ENCODE results near the gene HECW1. TPM values are rescaled to one million over a fixed set of nuclear protein-coding genes. Genes with fewer than 3 reads are reported as not detected.
A peak's percentile ranks its signal among the peaks of the same experiment; 100 is the strongest.

Gene HECW1
- total and polyA plus RNA-seq, 11 donors = 0.23 TPM; not detected in 10

DNA sequence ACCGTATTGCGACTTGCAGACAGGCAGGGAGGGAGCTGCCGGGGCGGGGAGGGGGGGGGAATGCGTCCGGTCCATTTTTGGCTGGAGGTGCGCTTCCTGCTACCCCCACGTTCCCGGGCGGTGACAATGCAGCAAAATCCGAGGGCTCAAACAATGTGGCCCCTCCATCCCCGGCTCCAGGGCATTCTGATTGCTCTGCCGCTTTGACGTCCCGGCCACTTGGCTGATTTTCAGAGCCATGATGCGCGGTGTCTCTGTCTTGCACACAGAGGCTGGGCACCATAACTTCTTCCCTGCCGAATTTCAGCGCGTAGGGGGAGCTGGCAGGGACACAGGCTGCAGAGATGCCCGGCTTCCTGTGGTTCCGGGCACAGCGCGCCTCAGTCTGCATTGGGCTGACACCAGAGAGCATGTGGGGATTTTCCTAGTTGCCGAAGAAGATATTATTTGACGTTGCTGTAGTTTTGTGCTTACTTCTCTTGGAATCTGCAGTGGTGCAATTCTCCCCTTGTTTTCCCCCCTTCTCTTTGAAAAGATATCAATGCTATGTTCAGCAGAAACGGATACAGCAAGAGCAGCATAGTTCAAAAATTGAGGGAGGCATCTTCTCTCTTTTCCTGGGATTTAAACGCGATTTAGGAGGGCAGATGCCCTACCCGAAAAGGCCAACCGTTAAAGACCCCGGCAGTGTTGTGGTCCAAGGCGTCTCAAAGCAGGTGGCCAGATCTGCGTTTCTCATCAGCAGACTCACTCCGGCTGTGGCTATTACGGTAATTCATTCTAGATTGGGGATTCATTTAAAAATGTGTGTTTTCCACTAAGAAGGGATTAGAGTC lies 1.4 kb downstream of the HECW1 start:
- peaks cover 12 to 97% (median 65%) of the 10 kb centered on the region in 9 donors for H3K27me3 ChIP-seq
- ATAC-seq (no peak), DNase-seq (no peak)
- H3K36me3 ChIP-seq = no peaks in the 10 kb centered on the region
- no peak for TF ChIP-seq POLR2A (IDR thresholded peaks at IDR 0.05)
- no peak for TF ChIP-seq CTCF (IDR thresholded peaks at IDR 0.05)
- WGBS, 4 donors = 9 to 17% (median 12%) methylated on average over 29 to 36 of the region's 36 CpGs
- peaks cover 0 to 20% (median 11%) of the 10 kb centered on the region in 12 donors for H3K4me1 ChIP-seq
- peak overlapping the region in 11 of 12 donors; percentile 29 to 54 (median 42) for H3K4me3 ChIP-seq
- intact Hi-C loops (cut with DNase I) = loop anchor here in 2 of 10 donors (5.0 to 10.0 kb wide), 2 partner anchors 169 to 172 kb away; no protein-coding TSS in a partner anchor
- H3K9me3 ChIP-seq = no peaks in the 10 kb centered on the region
- no peak overlapping the region for H3K27ac ChIP-seq

GRCh38 chr7:43114458-43114780 lies 2.0 kb downstream of the HECW1 start:
- Histone ChIP-seq H3K4me1 (peaks cover 0 to 20% (median 11%) of the 10 kb centered on the region in 12 donors), H3K36me3 (no peaks in the 10 kb centered on the region), H3K27ac (no peak overlapping the region), H3K4me3 (no peak overlapping the region), H3K27me3 (peaks cover 12 to 99% (median 65%) of the 10 kb centered on the region in 9 donors), H3K9me3 (no peaks in the 10 kb centered on the region)
- WGBS, 4 donors = 28 to 40% (median 35%) methylated on average over 3 of the region's 3 CpGs
- TF ChIP-seq POLR2A (IDR thresholded peaks at IDR 0.05) = no peak
- no peak for TF ChIP-seq CTCF (IDR thresholded peaks at IDR 0.05)
- intact Hi-C loops (cut with DNase I) = loop anchor here in 2 of 10 donors (5.0 to 10.0 kb wide), 2 partner anchors 170 to 172 kb away; no protein-coding TSS in a partner anchor
- ATAC-seq (no peak), DNase-seq (no peak)

DNA sequence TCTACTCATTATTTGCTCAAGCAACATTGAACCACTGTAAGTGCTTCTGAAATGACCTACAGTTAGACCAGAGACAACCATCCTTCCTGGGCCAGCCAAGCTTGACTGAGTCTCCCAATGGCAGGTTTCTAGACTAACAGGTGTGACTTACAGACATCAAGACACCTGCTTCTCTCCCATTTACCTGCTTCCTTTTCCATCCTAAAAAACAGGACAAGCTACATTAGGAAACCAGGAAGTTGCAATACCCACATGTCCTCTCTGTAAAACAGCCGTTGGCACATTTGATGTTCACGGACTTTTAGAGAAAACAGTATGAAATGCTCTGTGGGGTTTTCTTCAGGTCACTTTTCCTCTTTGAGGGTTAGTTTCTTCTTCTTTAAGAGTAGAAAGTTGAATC lies 4.0 kb downstream of the HECW1 start:
- H3K4me3 ChIP-seq = no peak overlapping the region
- ATAC-seq (no peak), DNase-seq (no peak)
- peaks cover 12 to 97% (median 73%) of the 10 kb centered on the region in 9 donors for H3K27me3 ChIP-seq
- no peak overlapping the region for H3K27ac ChIP-seq
- H3K36me3 ChIP-seq = no peaks in the 10 kb centered on the region
- intact Hi-C loops (cut with DNase I) = loop anchor here in 1 of 10 donors (10.0 kb wide), 1 partner anchor 172 kb away; no protein-coding TSS in a partner anchor
- peaks cover 0 to 20% (median 11%) of the 10 kb centered on the region in 12 donors for H3K4me1 ChIP-seq
- WGBS, 4 donors = 82 to 92% (median 84%) methylated on average over 2 of the region's 2 CpGs
- H3K9me3 ChIP-seq = no peaks in the 10 kb centered on the region
- TF ChIP-seq CTCF (IDR thresholded peaks at IDR 0.05) (no peak), POLR2A (IDR thresholded peaks at IDR 0.05) (no peak)

DNA sequence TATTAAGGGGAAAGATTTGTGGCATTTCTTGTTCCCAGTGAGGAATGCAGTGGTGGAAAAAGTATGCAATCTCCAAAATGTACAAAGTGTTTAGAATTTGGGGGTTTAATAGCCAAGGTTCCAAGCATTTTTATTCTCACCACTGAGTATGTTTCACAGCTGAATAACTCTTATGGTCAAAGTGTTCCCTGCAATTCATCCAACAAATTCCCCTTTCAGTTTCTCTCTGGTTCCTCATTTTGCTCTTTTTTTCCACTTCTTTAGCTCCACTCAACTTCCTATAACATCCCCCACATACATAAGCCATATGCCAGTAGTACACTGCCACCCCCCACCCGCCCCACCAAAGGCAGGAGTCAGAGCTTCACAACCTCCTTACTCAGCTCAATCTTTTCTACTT lies 4.6 kb downstream of the HECW1 start:
- intact Hi-C loops (cut with DNase I) = loop anchor here in 1 of 10 donors (10.0 kb wide), 1 partner anchor 172 kb away; no protein-coding TSS in a partner anchor
- no peak overlapping the region for H3K4me3 ChIP-seq
- H3K27ac ChIP-seq = no peak overlapping the region
- no peak for DNase-seq
- TF ChIP-seq POLR2A (IDR thresholded peaks at IDR 0.05) (no peak), CTCF (IDR thresholded peaks at IDR 0.05) (no peak)
- peaks cover 12 to 97% (median 69%) of the 10 kb centered on the region in 9 donors for H3K27me3 ChIP-seq
- H3K4me1 ChIP-seq = peaks cover 0 to 20% (median 11%) of the 10 kb centered on the region in 12 donors
- no peaks in the 10 kb centered on the region for H3K9me3 ChIP-seq
- 52 to 57% (median 55%) methylated on average over 1 of the region's 1 CpG for WGBS, 4 donors
- no peaks in the 10 kb centered on the region for H3K36me3 ChIP-seq
- ATAC-seq = no peak

Data from heart left ventricle (tissue), 16 donors.